H9 (cell line): Measurements from ENCODE around the gene FARS2. TPM values are rescaled to one million over a fixed set of nuclear protein-coding genes. Genes with fewer than 3 reads are reported as not detected.

Experiments used
- DNase-seq: peaks from one replicate; pipeline ENCODE4 v3.0.0-alpha.2; 2017
- H2AFZ ChIP-seq: one replicate; pipeline ENCODE4 v1.6.1; 2013; ENCODE audit warnings: mild to moderate bottlenecking, low read length, control low read depth, moderate library complexity
- H2AK5ac ChIP-seq: 2 replicates; pipeline ENCODE4 v1.6.1; 2013; ENCODE audit warnings: low read length, control low read depth, mixed read lengths; ENCODE audit not compliant: insufficient read length
- H2BK120ac ChIP-seq: one replicate; pipeline ENCODE4 v1.6.1; 2013; ENCODE audit warnings: low read depth, mild to moderate bottlenecking, low read length, control low read depth, inconsistent platforms; ENCODE audit not compliant: poor library complexity, severe bottlenecking
- H2BK12ac ChIP-seq: 2 replicates; pipeline ENCODE4 v1.6.1; 2013; ENCODE audit warnings: low read length, control low read depth, mixed read lengths, low read depth; ENCODE audit not compliant: insufficient read length
- H2BK15ac ChIP-seq: 2 replicates; pipeline ENCODE4 v1.6.1; 2013; ENCODE audit warnings: low read depth, low read length, control low read depth
- H2BK20ac ChIP-seq: one replicate; pipeline ENCODE4 v1.6.1; 2013; ENCODE audit warnings: low read depth, mild to moderate bottlenecking, low read length, control low read depth, inconsistent platforms; ENCODE audit not compliant: poor library complexity, severe bottlenecking
- H2BK5ac ChIP-seq: 2 replicates; pipeline ENCODE4 v1.6.1; 2013; ENCODE audit warnings: low read length, control low read depth, mixed read lengths; ENCODE audit not compliant: insufficient read length
- H3K14ac ChIP-seq: 2 replicates; pipeline ENCODE4 v1.6.1; 2013; ENCODE audit warnings: low read length, control low read depth; ENCODE audit not compliant: insufficient read depth
- H3K18ac ChIP-seq: 2 replicates; pipeline ENCODE4 v1.6.1; 2013; ENCODE audit warnings: low read depth, mild to moderate bottlenecking, mixed read lengths, low read length, control low read depth; ENCODE audit not compliant: insufficient read length
- H3K23ac ChIP-seq: 2 replicates; pipeline ENCODE4 v1.6.1; 2013; ENCODE audit warnings: low read length, control low read depth, mixed read lengths, low read depth; ENCODE audit not compliant: insufficient read length
- H3K23me2 ChIP-seq: 2 replicates; pipeline ENCODE4 v1.6.1; 2013; ENCODE audit warnings: low read depth, mild to moderate bottlenecking, mixed read lengths, low read length, control low read depth; ENCODE audit not compliant: insufficient read length, poor library complexity, severe bottlenecking
- H3K27ac ChIP-seq: 2 replicates; pipeline ENCODE4 v1.5.1; 2013; ENCODE audit warnings: low read length, control low read depth, mixed read lengths, low read depth; ENCODE audit not compliant: insufficient read length
- H3K27me3 ChIP-seq: 2 replicates; pipeline ENCODE4 v1.6.1; 2013; ENCODE audit warnings: low read length, control low read depth, inconsistent platforms; ENCODE audit not compliant: insufficient read depth
- H3K4ac ChIP-seq: 2 replicates; pipeline ENCODE4 v1.6.1; 2013; ENCODE audit warnings: low read depth, mild to moderate bottlenecking, control low read depth, inconsistent platforms, low read length, moderate library complexity
- H3K4me1 ChIP-seq: 2 replicates; pipeline ENCODE4 v1.6.1; 2013; ENCODE audit warnings: low read length, control low read depth, inconsistent platforms; ENCODE audit not compliant: insufficient read depth
- H3K4me2 ChIP-seq: 2 replicates; pipeline ENCODE4 v1.6.1; 2013; ENCODE audit warnings: low read length, control low read depth, mixed read lengths; ENCODE audit not compliant: insufficient read length, insufficient read depth
- H3K56ac ChIP-seq: 2 replicates; pipeline ENCODE4 v1.6.1; 2013; ENCODE audit warnings: low read depth, mild to moderate bottlenecking, mixed read lengths, low read length, control low read depth; ENCODE audit not compliant: insufficient read length
- H3K79me1 ChIP-seq: 2 replicates; pipeline ENCODE4 v1.6.1; 2013; ENCODE audit warnings: low read depth, mild to moderate bottlenecking, moderate library complexity, low read length, control low read depth, inconsistent platforms; ENCODE audit not compliant: insufficient read depth, poor library complexity, severe bottlenecking
- H3K79me2 ChIP-seq: 2 replicates; pipeline ENCODE4 v1.6.1; 2013; ENCODE audit warnings: low read length, control low read depth, inconsistent platforms; ENCODE audit not compliant: insufficient read depth
- H3K9ac ChIP-seq: 2 replicates; pipeline ENCODE4 v1.6.1; 2013; ENCODE audit warnings: low read length, control low read depth, mixed read lengths; ENCODE audit not compliant: insufficient read length; ENCODE audit errors: extremely low read depth
- H3K9me3 ChIP-seq: one replicate; pipeline ENCODE4 v1.6.1; 2013; ENCODE audit warnings: low read depth, low read length, inconsistent platforms; ENCODE audit not compliant: control insufficient read depth
- H3T11ph ChIP-seq: one replicate; pipeline ENCODE4 v1.6.1; 2013; ENCODE audit warnings: mild to moderate bottlenecking, low read length, control low read depth, inconsistent platforms
- H4K20me1 ChIP-seq: one replicate; pipeline ENCODE4 v1.6.1; 2013; ENCODE audit not compliant: control insufficient read depth, insufficient read length, insufficient read depth
- H4K5ac ChIP-seq: 2 replicates; pipeline ENCODE4 v1.6.1; 2013; ENCODE audit warnings: low read depth, mild to moderate bottlenecking, mixed read lengths, low read length, control low read depth; ENCODE audit not compliant: insufficient read length
- H4K8ac ChIP-seq: replicated peaks from 2 replicates; pipeline ENCODE4 v1.6.1; 2013; ENCODE audit warnings: low read length, control low read depth, mixed read lengths, low read depth; ENCODE audit not compliant: insufficient read length
- H4K91ac ChIP-seq: 2 replicates; pipeline ENCODE4 v1.6.1; 2013; ENCODE audit warnings: low read depth, mild to moderate bottlenecking, moderate library complexity, mixed read lengths, low read length, control low read depth; ENCODE audit not compliant: insufficient read length
- H3K27ac Mint-ChIP-seq, 3 experiments: 2 replicates in 2 of 3; 3 replicates in 1 of 3; pipeline ENCODE4 v1.8.0; 2020 to 2021; ENCODE audit warnings: mixed read lengths in 3 of 3, mild to moderate bottlenecking in 1 of 3, moderate library complexity in 1 of 3
- H3K27me3 Mint-ChIP-seq: 2 replicates; pipeline ENCODE4 v1.8.0; 2021; ENCODE audit warnings: low read depth, mild to moderate bottlenecking, moderate library complexity, mixed read lengths
- H3K36me3 Mint-ChIP-seq, 3 experiments: 2 replicates in 2 of 3; 3 replicates in 1 of 3; pipeline ENCODE4 v1.8.0; 2020 to 2021; ENCODE audit warnings: low read depth in 3 of 3, mixed read lengths in 3 of 3; ENCODE audit not compliant: insufficient read depth in 1 of 3
- H3K4me1 Mint-ChIP-seq, 2 experiments: 2 replicates each; pipeline ENCODE4 v1.8.0; 2020; ENCODE audit warnings: mixed read lengths in 2 of 2
- H3K4me3 Mint-ChIP-seq, 2 experiments: 2 replicates in 1 of 2; 3 replicates in 1 of 2; pipeline ENCODE4 v1.8.0; 2020 to 2021; ENCODE audit warnings: mild to moderate bottlenecking in 2 of 2, mixed read lengths in 2 of 2, moderate library complexity in 1 of 2
- H3K9me3 Mint-ChIP-seq, 2 experiments: 2 replicates in 1 of 2; 3 replicates in 1 of 2; pipeline ENCODE4 v1.8.0; 2020; ENCODE audit warnings: mild to moderate bottlenecking in 2 of 2, mixed read lengths in 2 of 2, moderate library complexity in 1 of 2
- WGBS: extraction: QIAGEN DNeasy Blood & Tissue Kit; methylation state at CpG from one replicate; pipeline ENCODE4 v1.1.7; 2013; ENCODE audit warnings: missing lambda C conversion rate, low lambda C conversion rate, mixed read lengths; ENCODE audit not compliant: insufficient read length; ENCODE audit errors: extremely low coverage; 5-methylcytosine and 5-hydroxymethylcytosine counted together
- total RNA-seq: library from RNA; stranded (reverse); gene quantifications from 2 replicates; pipeline ENCODE4 v1.2.1, GENCODE V29; 2021
- TF ChIP-seq, protein P1 (sequence below): fragments of 200-600 bp; sonication (generic); conservative IDR thresholded peaks from 3 replicates; pipeline ENCODE4 v1.8.0; 2021; ENCODE audit warnings: antibody characterized with exemption, mild to moderate bottlenecking

The FARS2 gene
- total RNA-seq, 1 experiment from 2014 or later = 8.5 TPM

DNA sequence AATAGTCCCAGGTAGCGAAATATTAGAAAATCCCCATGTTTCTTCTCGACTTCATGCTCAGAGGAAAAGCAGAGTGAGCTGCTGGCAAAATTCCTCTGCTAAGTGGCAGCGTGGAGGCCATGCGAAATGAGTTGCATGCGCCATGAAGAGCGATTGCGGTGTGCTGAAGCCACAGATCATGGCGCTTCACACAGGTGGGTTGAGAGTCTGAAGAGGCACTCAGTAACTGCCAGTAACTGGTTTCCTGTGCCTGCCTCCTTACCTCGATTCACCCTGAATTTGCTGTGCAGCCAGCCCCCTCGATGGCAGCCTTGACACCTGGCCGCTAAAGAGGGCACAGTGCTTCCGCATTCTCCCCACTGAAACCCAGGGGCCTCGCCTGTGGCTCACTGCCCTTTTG, 443.9 kb downstream of the FARS2 start:
- Histone ChIP-seq H3K79me2 (no peaks in the 10 kb centered on the region), H2AK5ac (no peak overlapping the region), H2AFZ (no peak overlapping the region), H3K79me1 (no peaks in the 10 kb centered on the region), H2BK20ac (no peak overlapping the region), H4K8ac (no peak overlapping the region), H4K20me1 (no peaks in the 10 kb centered on the region), H4K91ac (no peak overlapping the region), H3T11ph (no peak overlapping the region), H3K18ac (no peak overlapping the region), H2BK15ac (no peak overlapping the region), H3K9me3 (no peaks in the 10 kb centered on the region), H3K27ac (no peak overlapping the region), H3K4ac (no peak overlapping the region), H3K27me3 (no peaks in the 10 kb centered on the region), H3K4me2 (no peak overlapping the region), H2BK12ac (no peak overlapping the region), H3K23me2 (no peaks in the 10 kb centered on the region), H3K56ac (no peak overlapping the region), H4K5ac (no peak overlapping the region), H3K23ac (no peak overlapping the region), H3K4me1 (no peaks in the 10 kb centered on the region), H2BK120ac (no peak overlapping the region), H3K9ac (no peak overlapping the region), H3K14ac (no peak overlapping the region; the same call in 1 of the 2 replicates), H2BK5ac (no peak overlapping the region)
- H3K4me3 Mint-ChIP-seq = no peak overlapping the region
- no peak overlapping the region for H3K27ac Mint-ChIP-seq
- no CpG with 5 or more reads among the region's 13 CpGs for WGBS
- H3K9me3 Mint-ChIP-seq = no peaks in the 10 kb centered on the region
- no peaks in the 10 kb centered on the region; the same call in 1 of the 2 replicates for H3K27me3 Mint-ChIP-seq
- TF ChIP-seq, protein P1, sequence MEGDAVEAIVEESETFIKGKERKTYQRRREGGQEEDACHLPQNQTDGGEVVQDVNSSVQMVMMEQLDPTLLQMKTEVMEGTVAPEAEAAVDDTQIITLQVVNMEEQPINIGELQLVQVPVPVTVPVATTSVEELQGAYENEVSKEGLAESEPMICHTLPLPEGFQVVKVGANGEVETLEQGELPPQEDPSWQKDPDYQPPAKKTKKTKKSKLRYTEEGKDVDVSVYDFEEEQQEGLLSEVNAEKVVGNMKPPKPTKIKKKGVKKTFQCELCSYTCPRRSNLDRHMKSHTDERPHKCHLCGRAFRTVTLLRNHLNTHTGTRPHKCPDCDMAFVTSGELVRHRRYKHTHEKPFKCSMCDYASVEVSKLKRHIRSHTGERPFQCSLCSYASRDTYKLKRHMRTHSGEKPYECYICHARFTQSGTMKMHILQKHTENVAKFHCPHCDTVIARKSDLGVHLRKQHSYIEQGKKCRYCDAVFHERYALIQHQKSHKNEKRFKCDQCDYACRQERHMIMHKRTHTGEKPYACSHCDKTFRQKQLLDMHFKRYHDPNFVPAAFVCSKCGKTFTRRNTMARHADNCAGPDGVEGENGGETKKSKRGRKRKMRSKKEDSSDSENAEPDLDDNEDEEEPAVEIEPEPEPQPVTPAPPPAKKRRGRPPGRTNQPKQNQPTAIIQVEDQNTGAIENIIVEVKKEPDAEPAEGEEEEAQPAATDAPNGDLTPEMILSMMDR = no peak
- H3K4me1 Mint-ChIP-seq = peaks cover 5 to 9% of the 10 kb centered on the region in 2 experiments; a peak in 3 of 4 replicates
- peaks cover 0 to 2% (median 0%) of the 10 kb centered on the region in 3 experiments; a peak in 2 of 7 replicates for H3K36me3 Mint-ChIP-seq
- no peak for DNase-seq
